SK-N-SH treated with all-trans-retinoic acid at 6 μM for 48 hours (cell line): ENCODE results near the gene PDE7B.
A peak's percentile ranks its signal among the peaks of the same experiment; 100 is the strongest.

Experiments
- ATAC-seq: fragments of 200-7000 bp; cut with Tn5 transposase; 3 replicates; pipeline ENCODE4 v1.9.1; 2020; ENCODE audit warnings: mild to moderate bottlenecking, moderate library complexity
- ARNTL ChIP-seq: fragments of 450-650 bp; formaldehyde crosslinking; IDR thresholded peaks from 2 replicates; pipeline ENCODE4 v1.5.0; 2020; ENCODE audit warnings: low read depth, mild to moderate bottlenecking, moderate library complexity, borderline replicate concordance
- BACH2 ChIP-seq: fragments of 250-450 bp; sonication (Bioruptor Pico); IDR thresholded peaks from 2 replicates; pipeline ENCODE4 v1.9.0; 2021; ENCODE audit warnings: mild to moderate bottlenecking, borderline replicate concordance
- CREB5 ChIP-seq: fragments of 250-450 bp; sonication (Bioruptor Pico); IDR thresholded peaks from 2 replicates; pipeline ENCODE4 v1.5.1; 2020; ENCODE audit warnings: low read depth, mild to moderate bottlenecking, moderate library complexity
- CSDC2 ChIP-seq: fragments of 250-450 bp; sonication (Bioruptor Pico); IDR thresholded peaks from 2 replicates; pipeline ENCODE4 v1.5.0; 2020; ENCODE audit warnings: mild to moderate bottlenecking, moderate library complexity
- ESRRG ChIP-seq: fragments of 250-450 bp; sonication (Bioruptor Pico); IDR thresholded peaks from 2 replicates; pipeline ENCODE4 v1.6.1; 2021; ENCODE audit warnings: mild to moderate bottlenecking
- GLIS3 ChIP-seq: fragments of 250-450 bp; sonication (Bioruptor Pico); IDR thresholded peaks from 2 replicates; pipeline ENCODE4 v1.5.0; 2020; ENCODE audit warnings: mild to moderate bottlenecking, moderate library complexity
- ISL1 ChIP-seq: fragments of 250-450 bp; sonication (Bioruptor Pico); IDR thresholded peaks from 2 replicates; pipeline ENCODE4 v2.1.2; 2022; ENCODE audit warnings: mild to moderate bottlenecking, moderate library complexity
- OSR1 ChIP-seq: fragments of 250-450 bp; sonication (Bioruptor Pico); IDR thresholded peaks from 2 replicates; pipeline ENCODE4 v1.8.0; 2022; ENCODE audit warnings: moderate library complexity, mild to moderate bottlenecking, inconsistent platforms
- PATZ1 ChIP-seq: fragments of 250-450 bp; sonication (Bioruptor Pico); IDR thresholded peaks from 2 replicates; pipeline ENCODE4 v1.8.0; 2020; ENCODE audit warnings: mild to moderate bottlenecking, moderate library complexity, borderline replicate concordance
- POU6F1 ChIP-seq: fragments of 250-450 bp; sonication (Bioruptor Pico); IDR thresholded peaks from 2 replicates; pipeline ENCODE4 v1.8.0; 2021; ENCODE audit warnings: low read depth, mild to moderate bottlenecking, moderate library complexity, borderline replicate concordance
- RARB ChIP-seq: fragments of 250-450 bp; sonication (Bioruptor Pico); IDR thresholded peaks from 2 replicates; pipeline ENCODE4 v1.8.0; 2021; ENCODE audit warnings: mild to moderate bottlenecking, moderate library complexity
- SNAI2 ChIP-seq: fragments of 250-450 bp; sonication (Bioruptor Pico); IDR thresholded peaks from 2 replicates; pipeline ENCODE4 v1.5.0; 2020; ENCODE audit warnings: mild to moderate bottlenecking, moderate library complexity
- TCF4 ChIP-seq: fragments of 250-450 bp; sonication (Bioruptor Pico); IDR thresholded peaks from 2 replicates; pipeline ENCODE4 v1.8.0; 2021; ENCODE audit warnings: mild to moderate bottlenecking, moderate library complexity, borderline replicate concordance
- TOX ChIP-seq: fragments of 250-450 bp; sonication (Bioruptor Pico); IDR thresholded peaks from 2 replicates; pipeline ENCODE4 v1.8.0; 2021; ENCODE audit warnings: mild to moderate bottlenecking, moderate library complexity, borderline replicate concordance
- TSHZ2 ChIP-seq: fragments of 250-450 bp; sonication (Bioruptor Pico); IDR thresholded peaks from 2 replicates; pipeline ENCODE4 v1.5.0; 2020; ENCODE audit warnings: mild to moderate bottlenecking, moderate library complexity
- ZC3H10 ChIP-seq: fragments of 250-450 bp; sonication (Bioruptor Pico); IDR thresholded peaks from 2 replicates; pipeline ENCODE4 v1.5.1; 2021; ENCODE audit warnings: mild to moderate bottlenecking, moderate library complexity
- ZFP3 ChIP-seq: fragments of 250-450 bp; sonication (Bioruptor Pico); IDR thresholded peaks from 2 replicates; pipeline ENCODE4 v1.5.0; 2020; ENCODE audit warnings: mild to moderate bottlenecking, moderate library complexity
- ZFP30 ChIP-seq: fragments of 450-650 bp; formaldehyde crosslinking; IDR thresholded peaks from 2 replicates; pipeline ENCODE4 v1.5.0; 2022; ENCODE audit warnings: mild to moderate bottlenecking, moderate library complexity
- ZNF565 ChIP-seq: fragments of 450-650 bp; formaldehyde crosslinking; conservative IDR thresholded peaks from 2 replicates; pipeline ENCODE4 v1.5.0; 2020; ENCODE audit warnings: low read depth, mild to moderate bottlenecking, moderate library complexity
- ZNF70 ChIP-seq: fragments of 450-650 bp; formaldehyde crosslinking; IDR thresholded peaks from 2 replicates; pipeline ENCODE4 v1.5.0; 2020; ENCODE audit warnings: mild to moderate bottlenecking, moderate library complexity
- ZNF8 ChIP-seq: fragments of 450-650 bp; formaldehyde crosslinking; IDR thresholded peaks from 2 replicates; pipeline ENCODE4 v1.5.0; 2020; ENCODE audit warnings: mild to moderate bottlenecking, moderate library complexity

PDE7B gene

GRCh38 chr6:136063096-136063495 is 211.6 kb downstream of the PDE7B start:
- TF ChIP-seq ARNTL (CRISPR knock-in tag) (no peak), TCF4 (no peak), CREB5 (CRISPR knock-in tag) (no peak), ZFP30 (CRISPR knock-in tag) (no peak), CSDC2 (CRISPR knock-in tag) (no peak), RARB (CRISPR knock-in tag) (no peak), ZC3H10 (no peak), GLIS3 (CRISPR knock-in tag) (no peak), TSHZ2 (CRISPR knock-in tag) (no peak), ESRRG (CRISPR knock-in tag) (no peak), TOX (CRISPR knock-in tag) (no peak), OSR1 (CRISPR knock-in tag) (no peak), BACH2 (CRISPR knock-in tag) (no peak), ISL1 (no peak), ZNF70 (no peak), SNAI2 (CRISPR knock-in tag) (no peak), ZFP3 (CRISPR knock-in tag) (no peak), PATZ1 (no peak), ZNF8 (CRISPR knock-in tag) (no peak)
- peak; percentile 62 for ATAC-seq

GRCh38 chr6:136066005-136066404 is 214.5 kb downstream of the PDE7B start:
- no peak for TF ChIP-seq CREB5 (CRISPR knock-in tag)
- no peak for TF ChIP-seq ZFP30 (CRISPR knock-in tag)
- TF ChIP-seq CSDC2 (CRISPR knock-in tag): no peak
- no peak for TF ChIP-seq ZFP3 (CRISPR knock-in tag)
- TF ChIP-seq SNAI2 (CRISPR knock-in tag): no peak
- TF ChIP-seq ZNF565 (CRISPR knock-in tag): no peak
- no peak for TF ChIP-seq TSHZ2 (CRISPR knock-in tag)
- no peak for TF ChIP-seq ZNF8 (CRISPR knock-in tag)
- TF ChIP-seq TOX (CRISPR knock-in tag): no peak
- no peak for TF ChIP-seq BACH2 (CRISPR knock-in tag)
- no peak for TF ChIP-seq ZC3H10
- no peak for TF ChIP-seq ESRRG (CRISPR knock-in tag)
- no peak for TF ChIP-seq POU6F1 (CRISPR knock-in tag)
- no peak for ATAC-seq
